OCI-LY7 (cell line): ENCODE measurements around the gene TTLL5. TPM values are rescaled to one million over a fixed set of nuclear protein-coding genes. Genes with fewer than 3 reads are reported as not detected.

Experiments used
- BruUV-seq: library from RNA; stranded (reverse); fragments of 400-500 nt; replicated peaks from 2 replicates; lab custom pipeline; 2021; lab: Mats Ljungman, UMichigan
- CTCF ChIA-PET: fragments of 300-600 bp; sonication (Branson Sonifier 250); formaldehyde crosslinking; loops from one replicate; lab custom pipeline; 2022; ENCODE audit warnings: antibody characterized with exemption; ENCODE audit not compliant: unreplicated experiment; lab: Charles Lee
- POLR2A ChIA-PET: fragments of 300-600 bp; sonication (Branson Sonifier 250); formaldehyde crosslinking; loops from one replicate; lab custom pipeline; 2022; ENCODE audit warnings: antibody characterized with exemption; lab: Charles Lee
- DNase-seq: peaks from one replicate; pipeline ENCODE4 v3.0.0-alpha.2; 2015; ENCODE audit warnings: low spot score
- H2AFZ ChIP-seq: fragments of 200-600 bp; sonication (generic), shearing (Covaris generic); 2 replicates; pipeline ENCODE4 v1.6.1; 2014; ENCODE audit warnings: mild to moderate bottlenecking, antibody characterized with exemption, low read length, moderate library complexity
- H3K27ac ChIP-seq: fragments of 200-600 bp; sonication (generic); 2 replicates; pipeline ENCODE4 v1.5.1; 2014; ENCODE audit warnings: mixed run types, low read depth, mild to moderate bottlenecking, moderate library complexity, low read length, inconsistent platforms; ENCODE audit not compliant: poor library complexity, severe bottlenecking
- H3K36me3 ChIP-seq: fragments of 200-600 bp; sonication (generic); 2 replicates; pipeline ENCODE4 v1.6.1; 2014; ENCODE audit warnings: mild to moderate bottlenecking, antibody characterized with exemption, low read length, moderate library complexity, mixed read lengths; ENCODE audit not compliant: insufficient read depth
- H3K4me1 ChIP-seq: fragments of 200-600 bp; sonication (generic); 2 replicates; pipeline ENCODE4 v1.5.1; 2014; ENCODE audit warnings: mild to moderate bottlenecking, low read length; ENCODE audit not compliant: insufficient read depth, poor library complexity, severe bottlenecking
- H3K4me2 ChIP-seq: fragments of 200-600 bp; sonication (generic); 2 replicates; pipeline ENCODE4 v1.6.1; 2014; ENCODE audit warnings: mild to moderate bottlenecking, low read length
- H3K4me3 ChIP-seq: fragments of 200-600 bp; sonication (generic); 2 replicates; pipeline ENCODE4 v1.5.1; 2014; ENCODE audit warnings: mild to moderate bottlenecking, low read depth, low read length; ENCODE audit not compliant: poor library complexity, severe bottlenecking
- H3K79me2 ChIP-seq: fragments of 200-600 bp; sonication (generic); 2 replicates; pipeline ENCODE4 v1.6.1; 2016; ENCODE audit warnings: low read depth, mild to moderate bottlenecking, low read length, moderate library complexity, mixed read lengths; ENCODE audit not compliant: insufficient read depth
- H3K9me2 ChIP-seq: fragments of 200-600 bp; sonication (generic); 2 replicates; pipeline ENCODE4 v1.6.1; 2016; ENCODE audit warnings: mild to moderate bottlenecking, low read length, mixed read lengths; ENCODE audit not compliant: insufficient read depth
- H3K9me3 ChIP-seq: fragments of 200-600 bp; sonication (generic); 2 replicates; pipeline ENCODE4 v1.6.1; 2014; ENCODE audit warnings: mild to moderate bottlenecking, mixed run types, low read length, mixed read lengths
- H4K20me1 ChIP-seq: fragments of 200-600 bp; sonication (generic); 2 replicates; pipeline ENCODE4 v1.6.1; 2014; ENCODE audit warnings: mild to moderate bottlenecking, antibody characterized with exemption, low read length, moderate library complexity, mixed read lengths; ENCODE audit not compliant: insufficient read depth
- EZH2phosphoT487 ChIP-seq: fragments of 200-600 bp; sonication (generic); IDR thresholded peaks from 2 replicates; pipeline ENCODE4 v1.6.1; 2018; ENCODE audit warnings: low read depth, borderline replicate concordance, mild to moderate bottlenecking, mixed run types, antibody characterized with exemption, low read length, moderate library complexity, mixed read lengths
- intact Hi-C: fragments of 100-400 bp; cut with micrococcal nuclease; formaldehyde crosslinking; loops from one replicate; pipeline ENCODE4 v1.10.0; 2022; ENCODE audit not compliant: unreplicated experiment
- total RNA-seq, 2 experiments: library from RNA; depleted of rRNA in 1 of 2; stranded (reverse); fragments of >200 nt in 1 of 2; shearing (Covaris generic) in 1 of 2; gene quantifications; 2 replicates each; pipeline ENCODE4 v1.2.3, GENCODE V29; 2014 to 2022
- TF ChIP-seq, protein P1 (sequence below): fragments of 200-600 bp; sonication (generic); conservative IDR thresholded peaks from 2 replicates; pipeline ENCODE4 v1.5.1; 2014; ENCODE audit warnings: mild to moderate bottlenecking, antibody characterized with exemption, low read length, moderate library complexity, mixed read lengths

Gene TTLL5
- total RNA-seq, 2 experiments from 2014 or later, result 34.3 to 55.6 TPM

DNA sequence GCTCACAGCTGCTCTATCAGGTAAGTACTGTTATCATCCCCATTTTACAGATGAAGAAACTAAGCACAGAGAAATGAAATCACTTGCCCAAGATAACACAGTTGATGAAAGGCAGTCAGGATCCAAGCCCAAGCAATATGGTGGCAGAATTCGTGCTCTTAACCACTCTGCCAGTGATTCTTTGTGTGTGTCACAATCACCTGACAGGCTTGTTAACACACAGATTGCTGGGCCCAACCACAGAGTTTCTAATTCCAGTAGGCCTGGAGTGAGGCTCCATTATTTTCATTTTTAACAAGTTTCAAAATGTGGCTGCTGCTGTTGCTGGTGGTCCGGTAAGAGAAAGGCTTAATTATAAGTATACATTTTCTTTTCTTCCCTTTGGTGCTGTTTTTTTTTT is 186.5 kb downstream of the TTLL5 start:
- TF ChIP-seq, protein P1, sequence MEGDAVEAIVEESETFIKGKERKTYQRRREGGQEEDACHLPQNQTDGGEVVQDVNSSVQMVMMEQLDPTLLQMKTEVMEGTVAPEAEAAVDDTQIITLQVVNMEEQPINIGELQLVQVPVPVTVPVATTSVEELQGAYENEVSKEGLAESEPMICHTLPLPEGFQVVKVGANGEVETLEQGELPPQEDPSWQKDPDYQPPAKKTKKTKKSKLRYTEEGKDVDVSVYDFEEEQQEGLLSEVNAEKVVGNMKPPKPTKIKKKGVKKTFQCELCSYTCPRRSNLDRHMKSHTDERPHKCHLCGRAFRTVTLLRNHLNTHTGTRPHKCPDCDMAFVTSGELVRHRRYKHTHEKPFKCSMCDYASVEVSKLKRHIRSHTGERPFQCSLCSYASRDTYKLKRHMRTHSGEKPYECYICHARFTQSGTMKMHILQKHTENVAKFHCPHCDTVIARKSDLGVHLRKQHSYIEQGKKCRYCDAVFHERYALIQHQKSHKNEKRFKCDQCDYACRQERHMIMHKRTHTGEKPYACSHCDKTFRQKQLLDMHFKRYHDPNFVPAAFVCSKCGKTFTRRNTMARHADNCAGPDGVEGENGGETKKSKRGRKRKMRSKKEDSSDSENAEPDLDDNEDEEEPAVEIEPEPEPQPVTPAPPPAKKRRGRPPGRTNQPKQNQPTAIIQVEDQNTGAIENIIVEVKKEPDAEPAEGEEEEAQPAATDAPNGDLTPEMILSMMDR, result no peak
- Histone ChIP-seq H3K9me3 (no peaks in the 10 kb centered on the region), H2AFZ (no peak overlapping the region), H3K9me2 (no peaks in the 10 kb centered on the region), H3K4me1 (no peaks in the 10 kb centered on the region), H3K4me3 (no peak overlapping the region), H3K36me3 (no peaks in the 10 kb centered on the region), H3K27ac (no peak overlapping the region), H3K79me2 (no peaks in the 10 kb centered on the region), H4K20me1 (no peaks in the 10 kb centered on the region), H3K4me2 (no peak overlapping the region)
- no TSS peak for BruUV-seq
- intact Hi-C loops, result no loop called here
- POLR2A ChIA-PET, result no interaction called here
- DNase-seq, result no peak
- CTCF ChIA-PET, result no interaction called here

DNA sequence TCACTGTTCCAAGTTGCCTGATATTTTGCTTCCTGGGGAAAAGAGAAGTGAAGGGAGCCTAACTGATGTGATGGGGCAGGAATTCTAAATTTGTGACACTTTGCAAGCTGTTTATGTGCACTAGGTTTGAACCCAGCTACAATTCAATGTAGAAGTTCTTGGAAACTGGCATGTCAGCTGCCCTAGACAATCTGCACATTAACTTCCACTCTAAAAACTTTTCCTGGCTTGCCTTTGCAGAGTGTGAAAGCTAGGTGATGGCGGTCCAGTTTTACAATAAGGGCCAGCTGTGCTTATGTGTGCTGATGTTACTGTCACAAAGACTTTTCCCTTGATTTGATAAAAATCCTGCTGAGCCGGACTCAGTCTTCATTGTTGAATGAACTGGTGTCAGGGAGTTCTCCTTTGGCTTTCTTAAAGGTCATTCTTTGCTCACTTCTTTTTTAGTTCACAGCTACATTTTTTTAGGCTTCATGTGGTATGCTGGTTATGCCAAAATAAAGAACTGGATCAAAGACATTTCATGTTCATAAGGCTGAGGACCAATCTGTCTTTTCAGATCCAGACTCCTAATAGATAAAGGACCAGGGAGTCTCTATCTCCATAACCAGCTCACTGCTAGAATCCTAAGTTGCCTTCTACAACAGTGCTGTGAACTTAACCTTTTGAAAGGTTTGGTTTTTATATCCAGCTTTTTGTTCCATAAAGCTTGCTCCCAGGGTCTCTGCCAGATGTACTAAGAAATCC is 187.3 kb downstream of the TTLL5 start:
- no peaks in the 10 kb centered on the region for H3K36me3 ChIP-seq
- intact Hi-C loops, result no loop called here
- no peak overlapping the region for H3K4me3 ChIP-seq
- CTCF ChIA-PET, result interaction anchor here (1.1 kb wide), 1 partner anchor 13 kb away, joined by 3 read pairs; no protein-coding TSS in a partner anchor
- POLR2A ChIA-PET, result interaction anchor here (0.5 kb wide), 1 partner anchor 273 kb away, joined by 3 read pairs; no protein-coding TSS in a partner anchor
- H3K4me1 ChIP-seq, result no peaks in the 10 kb centered on the region
- H3K9me2 ChIP-seq, result no peaks in the 10 kb centered on the region
- no peak for TF ChIP-seq EZH2phosphoT487
- TF ChIP-seq, protein P1, result no peak
- no peaks in the 10 kb centered on the region for H4K20me1 ChIP-seq
- no peaks in the 10 kb centered on the region for H3K79me2 ChIP-seq
- no peak for DNase-seq
- BruUV-seq, result no TSS peak
- no peak overlapping the region for H3K27ac ChIP-seq
- no peak overlapping the region for H3K4me2 ChIP-seq
- no peaks in the 10 kb centered on the region for H3K9me3 ChIP-seq
- H2AFZ ChIP-seq, result no peak overlapping the region

DNA sequence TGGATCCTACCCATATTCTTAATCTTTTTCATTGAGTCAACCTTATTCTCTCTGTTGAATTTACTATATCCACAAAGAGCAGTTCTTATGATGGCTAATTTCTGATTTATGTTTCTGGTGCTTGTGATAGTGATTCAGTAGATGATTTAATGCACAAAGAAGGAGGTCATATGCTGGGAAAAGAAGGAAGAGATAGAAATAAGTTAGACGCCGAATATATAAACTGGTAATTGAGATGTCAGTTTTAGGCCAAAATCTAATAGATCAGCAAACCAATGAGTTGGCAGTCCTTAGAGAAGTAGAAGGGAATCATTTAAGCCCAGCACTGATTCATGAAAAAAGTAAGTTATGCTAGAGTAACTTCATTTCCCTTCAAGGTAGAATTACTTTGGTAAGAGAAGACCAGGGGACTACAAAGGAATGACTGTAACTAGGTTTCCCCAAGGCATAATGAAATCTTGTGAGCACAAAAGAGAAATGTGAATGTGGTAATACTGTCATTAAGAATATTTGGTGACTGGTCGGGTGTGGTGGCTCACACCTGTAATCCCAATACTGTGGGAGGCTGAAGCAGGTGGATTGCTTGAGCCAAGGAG is 188.4 kb downstream of the TTLL5 start:
- no TSS peak for BruUV-seq
- no peaks in the 10 kb centered on the region for H3K9me2 ChIP-seq
- no peak overlapping the region for H3K4me3 ChIP-seq
- no peaks in the 10 kb centered on the region for H3K36me3 ChIP-seq
- no peaks in the 10 kb centered on the region for H3K79me2 ChIP-seq
- no peak for DNase-seq
- no peak overlapping the region for H3K27ac ChIP-seq
- H3K4me1 ChIP-seq, result no peaks in the 10 kb centered on the region
- H3K9me3 ChIP-seq, result no peaks in the 10 kb centered on the region
- intact Hi-C loops, result no loop called here
- CTCF ChIA-PET, result interaction anchor here (1.1 kb wide), 1 partner anchor 14 kb away, joined by 3 read pairs; no protein-coding TSS in a partner anchor
- no peak overlapping the region for H2AFZ ChIP-seq
- H3K4me2 ChIP-seq, result no peak overlapping the region
- no peaks in the 10 kb centered on the region for H4K20me1 ChIP-seq
- POLR2A ChIA-PET, result no interaction called here
- TF ChIP-seq EZH2phosphoT487, result no peak
- TF ChIP-seq, protein P1, result no peak
